Lung (tissue), 12 donors: Measurements from ENCODE around the gene GRM6. TPM values are rescaled to one million over a fixed set of nuclear protein-coding genes. Genes with fewer than 3 reads are reported as not detected.

Experiments
- ATAC-seq: fragments of 200-7000 bp; cut with Tn5 transposase; one replicate; pipeline ENCODE4 v1.9.1; 2020; ENCODE audit warnings: moderate number of reproducible peaks; ENCODE audit not compliant: insufficient read depth, low FRiP score
- DNase-seq, 3 donors: peaks; one replicate each; pipeline ENCODE4 v3.0.0-alpha.2; 2013 to 2017
- H3K27ac ChIP-seq, 2 donors: one replicate each; pipeline ENCODE4 v1.5.1; 2013; ENCODE audit warnings: mild to moderate bottlenecking in 2 of 2, moderate library complexity in 2 of 2, control low read depth in 1 of 2, inconsistent platforms in 1 of 2, low read depth in 1 of 2, low read length in 1 of 2
- H3K27me3 ChIP-seq, 3 donors: one replicate each; pipeline ENCODE4 v1.5.1; 2013; ENCODE audit warnings: low read length in 2 of 3; ENCODE audit not compliant: control insufficient read depth in 3 of 3, insufficient read depth in 3 of 3
- H3K36me3 ChIP-seq, 4 donors: one replicate each; pipeline ENCODE4 v1.5.1; 2013; ENCODE audit warnings: low read length in 4 of 4, mild to moderate bottlenecking in 1 of 4, moderate library complexity in 1 of 4; ENCODE audit not compliant: control insufficient read depth in 4 of 4, insufficient read depth in 4 of 4
- H3K4me1 ChIP-seq, 5 donors: one replicate each; pipeline ENCODE4 v1.5.1; 2013; ENCODE audit warnings: low read length in 5 of 5, mild to moderate bottlenecking in 2 of 5, moderate library complexity in 1 of 5; ENCODE audit not compliant: control insufficient read depth in 5 of 5, insufficient read depth in 5 of 5
- H3K4me3 ChIP-seq: one replicate; pipeline ENCODE4 v1.5.1; 2013; ENCODE audit warnings: mild to moderate bottlenecking, control low read depth, moderate library complexity
- H3K9ac ChIP-seq, 2 donors: one replicate each; pipeline ENCODE4 v1.5.1; 2013; ENCODE audit warnings: low read length in 2 of 2, control low read depth in 1 of 2; ENCODE audit not compliant: insufficient read depth in 1 of 2
- H3K9me3 ChIP-seq, 4 donors: one replicate each; pipeline ENCODE4 v1.5.1; 2013; ENCODE audit warnings: low read length in 3 of 4, mild to moderate bottlenecking in 1 of 4, moderate library complexity in 1 of 4; ENCODE audit not compliant: control insufficient read depth in 4 of 4, insufficient read depth in 3 of 4
- CTCF ChIP-seq: IDR thresholded peaks from 2 replicates; pipeline ENCODE4 v1.5.1; 2012; ENCODE audit warnings: mild to moderate bottlenecking; ENCODE audit errors: control extremely low read depth, extremely low read depth
- WGBS, 2 donors: extraction: QIAGEN DNeasy Blood & Tissue Kit; methylation state at CpG; one replicate each; pipeline ENCODE4 v1.1.7; 2013; 5-methylcytosine and 5-hydroxymethylcytosine counted together
- polyA plus RNA-seq, 2 donors: library from polyadenylated mRNA; stranded (reverse); fragments of 200-250 nt; gene quantifications; one replicate each; pipeline ENCODE4 v1.2.1, GENCODE V29; 2013
- total RNA-seq, 2 donors: library from RNA; depleted of rRNA in 1 of 2; stranded (reverse); fragments of >200 nt in 1 of 2; gene quantifications; one replicate each; pipeline ENCODE4 v1.2.1, GENCODE V29; 2014 to 2021
- donor health status: control.
- donor health status: control.
- donor health status: Bipolar disorder and iron deficiency.
- donor health status: healthy.
- donor health status: DM: yes; HTN: yes; CAD: no.

GRM6 gene
- total and polyA plus RNA-seq, 4 donors, result not detected

DNA sequence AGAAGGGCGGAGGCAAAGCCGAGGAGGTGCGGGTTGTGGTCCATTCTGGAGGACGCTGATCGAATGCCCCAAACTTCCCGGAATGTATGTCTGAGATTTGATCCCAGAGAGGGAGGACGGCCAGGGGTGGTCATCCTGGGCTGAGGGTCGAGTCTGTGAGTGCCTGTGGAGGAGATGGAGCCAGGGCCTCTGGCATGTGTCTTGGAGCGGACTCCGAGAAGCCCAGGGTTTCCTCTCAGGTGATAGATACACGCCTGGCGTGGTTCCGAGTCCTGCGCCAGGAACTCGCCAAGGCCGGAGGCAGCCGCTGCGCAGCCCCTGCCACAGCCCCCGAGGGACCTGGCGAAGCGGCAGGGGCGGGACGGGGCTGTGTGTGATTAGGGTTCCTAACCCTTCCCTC, 53.8 kb downstream of the GRM6 start:
- peak overlapping the region; percentile 62 for H3K4me3 ChIP-seq
- no peaks in the 10 kb centered on the region for H3K27me3 ChIP-seq
- peak overlapping the region; percentile 47 to 76 for H3K9ac ChIP-seq
- peak overlapping the region; percentile 23 to 58 for H3K27ac ChIP-seq
- H3K4me1 ChIP-seq, result peaks cover 0 to 3% (median 0%) of the 10 kb centered on the region in 5 donors
- 6% methylated on average over 23 of the region's 23 CpGs for WGBS, 2 donors
- H3K9me3 ChIP-seq, result peaks cover 4 to 61% (median 29%) of the 10 kb centered on the region in 4 donors
- peaks cover 0 to 47% (median 13%) of the 10 kb centered on the region in 4 donors for H3K36me3 ChIP-seq
- no peak for ATAC-seq
- DNase-seq, result peak in 1 of 3 donors; percentile 57
- TF ChIP-seq CTCF, result no peak

GRCh38 chr5:178940569-178941360, 54.4 kb downstream of the GRM6 start, which contains the start of gene ZNF454:
Gene ZNF454, plus strand, starts transcription at chr5:178941198. Its CDS starts 1,594 bp downstream, at chr5:178942792.
- DNase-seq (peak; percentile 97 to 99 (median 98)), ATAC-seq (peak; percentile 86)
- Histone ChIP-seq H3K9me3 (peaks cover 4 to 58% (median 32%) of the 10 kb centered on the region in 4 donors), H3K4me3 (peak within 1 kb of the TSS; percentile 62), H3K4me1 (peaks cover 0 to 3% (median 0%) of the 10 kb centered on the region in 5 donors), H3K27ac (peak within 1 kb of the TSS; percentile 73 to 89), H3K27me3 (no peaks in the 10 kb centered on the region), H3K36me3 (peaks cover 0 to 44% (median 12%) of the 10 kb centered on the region in 4 donors), H3K9ac (peak within 1 kb of the TSS; percentile 59 to 76)
- TF ChIP-seq CTCF, result no peak
- WGBS, 2 donors, result 3 to 6% methylated on average over 69 of the region's 69 CpGs

DNA sequence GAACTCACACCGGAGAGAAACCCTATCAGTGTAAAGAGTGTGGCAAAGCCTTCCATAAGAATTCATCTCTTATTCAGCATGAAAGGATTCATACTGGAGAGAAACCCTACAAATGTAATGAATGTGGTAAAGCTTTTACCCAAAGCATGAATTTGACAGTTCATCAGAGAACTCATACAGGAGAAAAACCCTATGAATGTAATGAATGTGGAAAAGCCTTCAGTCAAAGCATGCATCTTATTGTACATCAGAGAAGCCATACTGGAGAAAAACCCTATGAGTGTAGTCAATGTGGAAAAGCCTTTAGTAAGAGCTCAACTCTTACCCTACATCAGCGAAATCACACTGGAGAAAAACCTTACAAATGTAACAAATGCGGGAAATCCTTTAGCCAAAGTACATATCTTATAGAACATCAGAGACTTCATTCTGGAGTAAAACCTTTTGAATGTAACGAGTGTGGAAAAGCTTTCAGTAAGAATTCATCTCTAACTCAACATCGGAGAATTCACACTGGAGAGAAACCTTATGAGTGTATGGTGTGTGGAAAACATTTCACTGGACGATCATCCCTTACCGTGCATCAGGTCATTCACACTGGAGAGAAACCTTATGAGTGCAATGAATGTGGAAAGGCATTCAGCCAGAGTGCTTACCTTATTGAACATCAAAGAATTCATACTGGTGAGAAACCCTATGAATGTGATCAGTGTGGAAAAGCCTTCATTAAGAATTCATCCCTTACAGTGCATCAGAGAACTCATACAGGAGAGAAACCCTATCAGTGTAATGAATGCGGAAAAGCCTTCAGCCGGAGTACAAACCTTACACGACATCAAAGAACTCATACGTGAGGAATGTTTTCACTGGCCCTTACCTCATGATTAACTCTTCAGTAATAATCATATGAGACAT, 63.0 kb downstream of the GRM6 start:
- Histone ChIP-seq H3K27me3 (no peaks in the 10 kb centered on the region), H3K27ac (no peak overlapping the region), H3K4me3 (no peak overlapping the region), H3K9ac (no peak overlapping the region), H3K36me3 (peaks cover 7 to 52% (median 23%) of the 10 kb centered on the region in 4 donors), H3K9me3 (peaks cover 28 to 72% (median 62%) of the 10 kb centered on the region in 4 donors), H3K4me1 (no peaks in the 10 kb centered on the region)
- DNase-seq, result no peak
- no peak for TF ChIP-seq CTCF
- no peak for ATAC-seq
- 94 to 96% methylated on average over 11 of the region's 11 CpGs for WGBS, 2 donors

Other genes starting within 250 kb of the GRM6 start
- gene ZNF354B, start 135.4 kb downstream of the GRM6 start, total RNA-seq, result 10 to 100 TPM; 13.2 to 27.4 TPM
- 10 to 100 TPM in 1 of 2 donors, 1 to 10 TPM in 1; 4.5 to 11.2 TPM for gene ZNF354B, start 135.4 kb downstream of the GRM6 start, polyA plus RNA-seq
- gene ZFP2, start 99.4 kb downstream of the GRM6 start, total RNA-seq, result 1 to 10 TPM; 1.5 to 5.3 TPM
- 1 to 10 TPM in 1 of 2 donors, under 1 TPM in 1; 0.35 to 1.1 TPM for gene ZFP2, start 99.4 kb downstream of the GRM6 start, polyA plus RNA-seq
- 1 to 10 TPM; 3.5 to 5.6 TPM for gene ZNF454, start 54.1 kb downstream of the GRM6 start, total RNA-seq
- 1 to 10 TPM in 1 of 2 donors, under 1 TPM in 1; 0.85 to 1.0 TPM for gene ZNF454, start 54.1 kb downstream of the GRM6 start, polyA plus RNA-seq
- 1 to 10 TPM; 3.8 to 5.2 TPM for gene ZNF879, start 28.5 kb upstream of the GRM6 start, total RNA-seq
- gene ZNF879, start 28.5 kb upstream of the GRM6 start, polyA plus RNA-seq, result 1 to 10 TPM; 1.4 to 1.8 TPM
- 10 to 100 TPM in 1 of 2 donors, 1 to 10 TPM in 1; 3.9 to 15.8 TPM for gene ZNF354C, start 65.1 kb upstream of the GRM6 start, total RNA-seq
- 1 to 10 TPM; 1.2 to 1.3 TPM for gene ZNF354C, start 65.1 kb upstream of the GRM6 start, polyA plus RNA-seq